Cerebellar nuclear complex (tissue), 1 donor: ENCODE results near the gene CRK.
"Not testable (repeated sequence)": the region's sequence is repeated elsewhere in the genome, so short reads cannot be mapped to it uniquely, and the experiment has no call there.

ENCODE experiments used
- DNase-seq, 2 experiments: peaks; one replicate each; lab custom pipeline; 2025; lab: John Stamatoyannopoulos, UW

Gene CRK

DNA sequence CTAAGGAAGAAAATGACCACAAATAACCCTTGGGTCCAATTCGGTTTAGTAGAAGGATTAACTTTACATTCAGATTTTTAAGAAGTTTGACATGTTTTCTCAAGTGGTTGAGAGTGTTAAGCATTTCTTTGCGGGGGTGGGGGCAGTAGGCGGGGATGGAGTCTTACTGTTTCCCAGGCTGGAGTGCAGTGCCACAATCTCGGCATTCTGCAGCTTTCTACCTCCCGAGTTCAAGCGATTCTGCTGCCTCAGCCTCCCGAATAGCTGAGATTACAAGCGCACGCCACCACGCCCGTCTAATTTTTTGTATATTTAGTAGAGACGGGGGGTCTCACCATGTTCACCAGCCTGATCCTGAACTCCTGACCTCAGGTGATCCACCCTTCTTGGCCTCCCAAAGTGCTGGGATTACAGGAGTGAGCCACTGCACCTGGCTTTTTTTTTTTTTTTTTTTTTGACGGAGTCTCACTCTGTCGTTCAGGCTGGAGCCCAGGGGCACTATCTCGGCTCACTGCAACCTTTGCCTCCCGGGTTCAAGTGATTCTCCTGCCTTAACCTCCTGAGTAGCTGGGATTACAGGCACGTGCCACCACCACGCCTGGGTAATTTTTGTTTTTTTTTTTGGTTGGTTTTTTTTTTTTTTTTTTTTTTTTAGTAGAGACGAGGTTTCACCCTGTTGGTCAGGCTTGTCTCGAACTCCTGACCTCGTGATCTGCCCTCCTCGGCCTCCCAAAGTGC lies 68.4 kb downstream of the CRK start:
- not testable (repeated sequence) for DNase-seq

DNA sequence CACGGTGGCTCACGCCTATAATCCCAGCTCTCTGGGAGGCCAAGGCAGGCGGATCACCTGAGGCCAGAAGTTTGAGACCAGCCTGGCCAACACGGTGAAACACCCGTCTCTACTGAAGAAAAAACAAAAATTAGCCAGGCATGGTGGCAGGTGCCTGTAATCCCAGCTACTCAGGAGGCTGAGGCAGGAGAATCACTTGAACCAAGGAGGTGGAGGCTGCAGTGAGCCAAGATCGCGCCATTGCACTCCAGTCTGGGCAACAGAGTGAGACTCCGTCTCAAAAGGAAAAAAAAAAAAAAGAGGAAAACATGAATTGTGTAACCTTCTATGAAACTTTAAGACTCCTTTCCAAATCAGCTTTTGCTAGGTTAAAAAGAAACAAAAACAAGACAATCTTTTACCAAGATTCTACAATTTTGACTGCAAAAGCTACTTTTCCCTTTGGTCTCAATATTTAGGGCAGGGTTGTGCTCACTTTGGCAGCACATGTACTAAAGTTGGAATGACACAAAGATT lies 69.3 kb downstream of the CRK start:
- DNase-seq: not testable (repeated sequence)

DNA sequence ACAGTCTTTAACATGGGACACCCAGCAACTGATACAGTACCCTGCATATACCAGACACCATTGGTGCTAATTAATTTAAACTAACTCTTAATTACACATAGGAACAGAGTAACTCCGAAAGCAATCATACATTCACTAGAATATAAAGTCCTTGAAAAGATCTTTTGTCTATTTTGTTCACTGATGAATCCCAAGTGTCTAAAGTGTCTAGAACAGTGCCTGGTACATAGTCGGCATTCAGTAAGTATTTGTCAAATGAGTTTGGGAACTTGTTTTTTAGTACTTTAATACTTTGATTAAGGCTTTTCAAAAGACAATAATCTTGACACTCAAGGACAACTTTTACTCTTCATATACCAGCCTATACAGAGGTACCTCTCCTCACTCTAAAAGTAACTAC lies 69.8 kb downstream of the CRK start:
- DNase-seq: no peak

DNA sequence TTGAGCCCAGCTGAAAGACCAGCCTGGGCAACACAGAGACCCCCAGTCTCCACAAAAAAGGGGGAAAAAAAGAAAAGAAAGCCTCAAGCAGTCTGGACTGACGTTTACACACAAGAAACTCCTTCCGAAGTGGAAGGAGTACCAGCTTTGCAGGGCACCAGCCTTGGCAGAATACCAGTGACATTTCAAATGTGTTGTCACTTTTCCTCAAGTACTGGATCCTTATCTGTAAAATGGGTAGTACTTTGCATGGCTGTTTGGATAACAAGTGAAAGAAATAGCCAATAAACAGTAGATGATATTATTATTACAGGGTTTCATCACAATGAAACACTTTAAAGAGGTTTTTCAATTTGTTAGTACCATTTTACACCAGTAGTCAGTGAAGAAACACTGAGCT lies 70.2 kb downstream of the CRK start:
- DNase-seq: no peak

DNA sequence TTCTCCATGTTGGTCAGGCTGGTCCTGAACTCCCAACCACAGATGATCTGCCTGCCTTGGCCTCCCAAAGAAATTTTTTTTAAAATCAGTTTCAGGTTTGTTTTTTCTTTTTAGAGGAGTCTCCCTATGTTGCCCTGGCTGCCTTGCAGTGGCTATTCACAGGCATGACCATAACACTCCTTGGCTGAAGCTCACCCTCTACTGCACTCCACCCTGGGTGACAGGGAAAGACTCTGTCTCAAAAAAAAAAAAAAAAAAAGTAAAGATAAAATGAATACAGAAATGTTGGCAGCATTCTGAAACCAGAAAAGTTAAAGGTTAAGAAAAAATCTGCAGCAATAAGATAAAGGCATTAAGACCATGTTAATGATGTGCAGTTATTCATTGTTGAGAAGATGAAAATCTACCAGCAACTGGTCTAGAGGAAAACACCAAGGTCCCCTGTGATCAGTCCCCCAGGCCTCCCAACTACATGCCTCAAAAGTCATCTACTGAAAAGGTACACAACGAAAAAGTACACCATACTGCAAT lies 71.1 kb downstream of the CRK start:
- DNase-seq: no peak

DNA sequence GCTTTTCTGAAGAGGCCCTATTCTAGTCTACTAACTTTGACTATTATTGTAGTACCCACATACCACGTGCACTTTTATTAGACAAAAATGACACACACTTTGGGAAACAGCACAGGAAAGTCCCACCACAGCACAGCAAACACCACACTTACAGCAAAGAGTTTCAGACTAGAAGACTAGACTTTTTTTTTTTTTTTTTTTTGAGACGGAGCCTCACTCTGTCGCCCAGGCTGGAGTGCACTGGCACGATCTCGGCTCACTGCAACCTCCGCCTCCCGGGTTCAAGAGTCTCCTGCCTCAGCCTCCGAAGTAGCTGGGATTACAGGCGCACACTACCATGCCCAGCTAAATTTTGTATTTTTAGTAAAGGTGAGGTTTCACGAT lies 76.1 kb downstream of the CRK start:
- no peak for DNase-seq

DNA sequence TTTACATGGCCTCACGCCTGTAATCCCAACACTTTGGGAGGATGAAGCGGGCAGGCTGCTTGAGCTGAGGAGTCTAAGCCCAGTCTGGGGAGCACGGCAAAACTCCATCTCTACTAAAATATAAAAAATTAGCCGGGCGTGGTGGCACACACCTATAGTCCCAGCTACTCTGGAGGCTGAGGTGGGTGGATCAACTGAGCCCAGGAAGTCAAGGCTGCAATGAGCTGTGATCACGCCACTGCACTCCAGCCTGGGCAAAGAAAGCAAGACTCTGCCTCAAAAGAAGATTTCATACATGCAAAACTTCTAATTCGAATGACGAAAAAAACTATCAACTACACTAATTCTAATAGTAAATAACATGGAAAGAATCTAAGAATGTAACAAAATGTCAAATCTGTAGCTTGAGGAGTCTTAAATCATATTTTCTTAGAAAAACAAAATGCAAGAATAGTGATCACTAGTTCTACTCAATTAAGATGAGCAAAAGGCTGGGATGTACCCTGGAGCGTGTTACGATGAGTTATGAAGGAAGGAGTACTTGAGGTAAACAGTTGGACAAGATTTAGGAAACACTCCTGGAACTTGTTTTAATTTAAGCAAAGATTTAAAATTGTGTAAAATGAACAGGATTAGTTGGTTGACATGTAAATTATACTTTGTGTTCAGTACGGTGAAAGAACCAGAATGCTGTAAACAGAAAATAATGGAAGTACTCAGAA lies 76.7 kb downstream of the CRK start:
- DNase-seq: no peak

DNA sequence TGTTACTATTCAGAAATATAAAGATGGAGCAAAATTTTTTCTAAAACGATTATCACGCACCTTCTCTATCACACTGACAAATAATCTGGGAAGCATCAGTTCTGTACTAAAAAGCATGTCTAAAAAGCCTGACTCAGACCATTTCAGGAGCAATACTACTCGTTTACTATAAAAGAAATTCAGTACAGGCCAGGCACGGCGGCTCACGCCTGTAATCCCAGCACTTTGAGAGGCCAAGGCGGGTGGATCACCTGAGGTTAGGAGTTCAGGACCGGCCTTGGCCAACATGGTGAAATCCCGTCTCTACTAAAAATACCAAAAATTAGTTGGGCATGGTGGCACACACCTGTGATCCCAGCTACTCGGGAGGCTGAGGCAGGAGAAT lies 77.6 kb downstream of the CRK start:
- not testable (repeated sequence) for DNase-seq

DNA sequence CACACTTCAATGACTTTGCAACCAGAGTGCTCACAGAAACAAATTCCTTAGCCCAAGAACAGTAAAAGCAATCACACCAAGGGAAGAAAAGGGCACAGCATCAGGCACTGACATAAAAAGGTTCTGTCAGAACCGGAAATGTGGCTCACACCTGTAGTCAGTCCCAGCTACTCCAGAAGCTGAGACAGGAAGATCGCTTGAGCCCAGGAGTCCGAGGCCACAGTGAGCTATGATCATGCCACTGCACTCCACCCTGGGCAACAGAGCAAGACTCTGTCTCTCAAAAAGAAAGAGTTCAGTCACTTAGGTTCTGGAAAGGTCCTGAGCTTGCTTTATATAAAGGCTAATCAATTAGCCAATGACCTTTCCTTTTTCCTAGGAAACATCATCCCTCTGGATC lies 78.7 kb downstream of the CRK start:
- no peak for DNase-seq

DNA sequence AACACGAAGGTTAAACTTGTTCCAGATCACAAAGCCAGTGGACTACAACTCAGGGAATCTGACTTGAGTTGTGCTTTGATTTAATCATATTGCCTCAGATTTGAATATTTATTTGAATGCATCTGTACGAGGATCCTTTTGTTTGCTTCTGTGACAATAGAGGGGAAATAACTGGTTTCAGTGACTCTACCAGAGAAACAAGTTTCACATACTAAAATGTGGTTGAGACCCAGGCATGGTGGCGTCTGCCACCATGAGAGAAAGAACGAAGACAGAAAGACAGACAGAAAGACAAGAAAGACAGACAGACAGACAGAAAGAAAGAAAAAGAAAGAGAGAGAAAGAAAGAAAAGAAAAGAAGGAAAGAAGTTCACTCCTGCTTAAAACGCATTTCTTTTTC lies 80.0 kb downstream of the CRK start:
- DNase-seq: no peak

DNA sequence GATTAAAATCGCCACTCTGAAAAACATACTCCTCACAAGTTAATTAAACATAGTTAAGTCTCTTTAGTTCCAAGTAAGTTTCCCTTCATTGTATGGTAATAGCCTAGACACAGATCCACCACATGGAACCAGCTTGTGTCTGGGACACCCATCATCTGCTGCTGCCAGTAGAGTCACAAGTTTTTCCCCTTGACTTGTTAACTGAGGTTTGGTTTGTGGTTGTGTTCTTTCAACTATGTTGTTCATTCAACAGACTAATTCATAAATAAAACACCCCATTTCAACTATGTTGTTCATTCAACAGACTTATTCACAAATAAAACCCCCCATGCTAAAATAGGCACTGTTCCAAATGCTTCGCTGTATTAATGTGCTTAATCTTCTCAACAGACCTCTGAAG lies 80.4 kb downstream of the CRK start:
- no peak for DNase-seq

DNA sequence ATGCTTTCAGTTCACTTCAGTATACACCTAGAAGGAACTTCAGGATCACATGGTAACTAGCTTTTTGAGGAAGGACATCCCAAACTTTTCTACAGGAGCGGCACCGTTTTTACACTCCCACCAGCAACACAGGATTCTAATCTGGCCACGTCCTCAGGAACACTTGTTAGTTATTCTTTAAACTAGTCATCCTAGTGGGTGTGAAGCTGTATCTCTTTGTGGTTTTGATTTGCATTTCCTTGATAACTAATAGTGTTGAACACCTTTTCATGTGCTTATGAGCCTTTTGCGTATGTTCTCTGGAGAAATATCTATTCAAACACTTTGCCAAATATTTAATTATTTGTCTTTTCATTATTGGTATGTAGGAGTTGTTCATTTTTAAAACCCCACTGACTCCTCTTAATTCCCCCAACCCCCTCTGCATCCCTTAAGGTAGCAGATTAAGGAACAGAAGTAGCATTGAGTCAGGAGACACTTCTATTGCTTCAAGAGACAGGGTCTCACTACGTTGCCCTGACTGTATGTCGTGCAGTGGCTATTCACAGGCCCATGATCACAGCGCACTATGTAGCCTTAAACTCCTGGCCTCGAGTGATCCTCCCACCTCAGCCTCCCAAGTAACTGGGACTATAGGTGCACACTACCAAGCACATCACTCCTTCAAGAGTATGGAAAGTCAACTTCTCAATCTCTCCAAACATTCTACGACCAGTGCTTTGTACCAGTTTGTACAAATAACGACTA lies 81.4 kb downstream of the CRK start:
- DNase-seq: no peak

DNA sequence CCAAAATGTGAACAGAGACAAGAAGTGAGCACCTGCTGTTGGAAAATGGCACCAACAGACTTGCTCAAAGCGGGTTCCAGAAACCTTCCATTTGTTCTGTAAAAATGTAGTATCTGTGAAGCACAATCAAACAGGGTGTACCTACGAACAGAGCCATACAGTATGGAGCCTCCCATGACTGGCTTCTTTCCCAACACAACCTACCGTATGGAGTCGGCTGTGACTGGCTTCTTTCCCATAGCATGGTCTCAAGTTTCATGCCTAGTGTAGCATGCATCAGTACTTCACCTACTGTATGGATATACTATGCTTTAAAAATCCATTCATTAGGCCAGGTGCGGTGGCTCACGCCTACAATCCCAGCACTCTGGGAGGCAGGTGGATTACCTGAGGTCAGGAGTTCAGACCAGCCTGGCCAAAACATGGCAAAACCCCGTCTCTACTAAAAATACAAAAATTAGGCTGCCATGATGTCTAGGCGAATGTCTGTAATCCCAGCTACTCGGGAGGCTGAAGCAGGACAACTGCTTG lies 82.3 kb downstream of the CRK start:
- DNase-seq: no peak

DNA sequence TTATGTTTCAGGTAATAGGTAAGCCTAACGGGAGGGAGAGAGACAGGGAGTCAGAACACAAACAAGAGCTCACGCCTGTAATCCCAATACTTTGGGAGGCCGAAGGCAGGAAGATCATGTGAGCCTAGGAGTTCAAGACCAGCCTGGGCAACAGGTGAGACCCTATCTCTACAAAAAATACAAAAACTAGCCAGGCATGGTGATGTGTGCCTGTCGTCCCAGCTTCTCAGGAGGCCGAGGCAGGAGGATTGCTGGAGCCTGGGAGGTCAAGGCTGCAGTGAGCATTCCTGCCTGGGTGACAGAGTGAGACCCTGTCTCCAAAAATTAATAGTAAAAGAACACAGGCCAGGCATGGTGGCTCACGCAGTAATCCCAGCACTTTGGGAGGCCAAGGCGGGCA lies 83.4 kb downstream of the CRK start:
- no peak for DNase-seq

DNA sequence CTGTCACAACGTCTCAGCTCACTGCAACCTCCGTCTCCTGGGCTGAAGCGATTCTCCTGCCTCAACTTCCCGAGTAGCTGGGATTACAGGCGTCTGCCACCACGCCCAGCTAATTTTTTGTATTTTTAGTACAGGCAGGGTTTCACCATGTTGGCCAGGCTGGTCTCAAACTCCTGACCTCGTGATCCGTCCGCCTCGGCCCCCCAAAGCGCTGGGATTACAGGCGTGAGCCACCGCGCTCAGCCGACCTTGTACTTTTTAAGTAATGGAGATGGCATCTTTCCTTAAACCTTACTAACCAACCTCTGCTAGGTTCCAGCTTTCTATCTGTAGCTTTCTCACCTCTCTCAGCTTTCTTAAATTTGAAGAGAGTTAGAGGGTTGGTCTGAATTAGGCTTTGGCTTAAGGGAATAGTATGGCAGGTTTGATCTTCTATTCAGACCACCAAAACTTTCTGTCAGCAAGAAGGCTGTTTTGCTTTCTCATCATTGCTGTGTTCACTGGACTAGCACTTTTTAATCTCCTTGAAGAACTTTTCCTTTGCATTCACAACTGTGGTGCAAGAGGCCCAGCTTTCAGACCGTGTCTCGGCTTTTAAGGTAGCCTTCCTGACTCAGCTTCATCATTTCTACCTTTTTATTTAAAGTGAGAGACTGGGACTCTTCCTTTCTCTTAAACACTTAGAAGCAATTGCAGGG lies 84.0 kb downstream of the CRK start:
- no peak for DNase-seq
